Urinary bladder (tissue), 4 donors: Measurements from ENCODE around the gene MAS1. TPM values are rescaled to one million over a fixed set of nuclear protein-coding genes. Genes with fewer than 3 reads are reported as not detected.

ENCODE experiments used
- DNase-seq: peaks from one replicate; pipeline ENCODE4 v3.0.0-alpha.2; 2015; ENCODE audit errors: extremely low spot score
- H3K27ac ChIP-seq: one replicate; pipeline ENCODE4 v1.5.1; 2013; ENCODE audit warnings: low read depth, mild to moderate bottlenecking, moderate library complexity
- H3K36me3 ChIP-seq: one replicate; pipeline ENCODE4 v1.6.1; 2013; ENCODE audit warnings: mild to moderate bottlenecking, moderate library complexity; ENCODE audit not compliant: insufficient read depth
- H3K4me1 ChIP-seq: one replicate; pipeline ENCODE4 v1.6.1; 2013; ENCODE audit warnings: mild to moderate bottlenecking, moderate library complexity; ENCODE audit not compliant: insufficient read depth
- H3K4me3 ChIP-seq: one replicate; pipeline ENCODE4 v1.5.1; 2013; ENCODE audit warnings: low read depth, low read length
- WGBS: extraction: QIAGEN DNeasy Blood & Tissue Kit; methylation state at CpG from one replicate; pipeline ENCODE4 v1.1.7; 2013; 5-methylcytosine and 5-hydroxymethylcytosine counted together
- polyA plus RNA-seq: library from polyadenylated mRNA; stranded (reverse); fragments of 200-250 nt; gene quantifications from one replicate; pipeline ENCODE4 v1.2.3, GENCODE V29; 2013
- total RNA-seq: library from RNA; depleted of rRNA; stranded (reverse); fragments of >200 nt; gene quantifications from one replicate; pipeline ENCODE4 v1.2.3, GENCODE V29; 2014
- donor health status: healthy with polysubstance abuse.
- donor health status: healthy.

Gene MAS1
- total and polyA plus RNA-seq, 2 donors = 0.05 TPM; not detected in 1

DNA sequence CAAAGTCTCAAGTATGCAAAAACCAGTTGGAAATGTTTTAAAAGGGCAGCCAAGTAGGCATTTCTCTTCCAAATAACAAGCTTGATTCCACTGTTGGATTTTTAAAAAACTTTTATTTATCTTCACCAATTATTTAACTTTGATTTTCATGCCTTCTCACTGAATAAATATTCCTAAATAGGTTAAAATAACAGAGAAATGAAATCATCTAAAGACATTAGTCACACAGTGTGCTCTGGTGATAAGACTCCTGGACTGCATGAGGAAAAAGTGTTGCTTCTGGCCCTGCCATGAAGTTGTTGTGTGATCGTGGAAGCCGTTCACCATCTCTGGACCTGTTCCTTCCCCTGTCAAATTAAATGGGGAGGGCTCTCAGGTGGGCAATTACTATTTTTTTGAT is 44.3 kb downstream of the MAS1 start:
- no peak for DNase-seq
- H3K4me3 ChIP-seq = no peak overlapping the region

DNA sequence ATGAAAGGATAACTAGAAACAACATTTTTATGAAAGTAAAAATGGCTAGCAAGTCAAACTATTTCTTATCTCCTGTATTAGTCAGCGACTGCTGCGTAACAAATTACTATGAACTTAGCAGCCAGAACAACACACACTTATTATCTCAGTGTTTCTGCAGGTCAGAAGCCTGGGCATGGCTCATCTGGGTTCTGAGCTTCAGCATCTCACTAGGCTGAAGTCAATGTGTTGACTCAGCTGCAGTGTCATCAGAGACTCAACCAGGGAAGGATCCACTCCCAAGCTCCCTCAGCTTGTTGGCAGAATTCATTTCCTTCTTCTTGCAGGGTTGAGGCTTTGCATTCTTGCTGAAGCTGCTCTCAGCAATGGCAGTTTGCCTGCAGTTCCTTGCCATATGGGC is 44.8 kb downstream of the MAS1 start:
- Histone ChIP-seq H3K27ac (no peak overlapping the region), H3K36me3 (no peaks in the 10 kb centered on the region), H3K4me3 (no peak overlapping the region), H3K4me1 (no peaks in the 10 kb centered on the region)
- 97% methylated on average over 2 of the region's 2 CpGs for WGBS
- no peak for DNase-seq

More for the DNA sequence above, 44.3 kb downstream of the MAS1 start:
- Histone ChIP-seq H3K27ac (no peak overlapping the region), H3K36me3 (no peaks in the 10 kb centered on the region), H3K4me1 (no peaks in the 10 kb centered on the region)
- 66% methylated on average over 2 of the region's 2 CpGs for WGBS

DNA sequence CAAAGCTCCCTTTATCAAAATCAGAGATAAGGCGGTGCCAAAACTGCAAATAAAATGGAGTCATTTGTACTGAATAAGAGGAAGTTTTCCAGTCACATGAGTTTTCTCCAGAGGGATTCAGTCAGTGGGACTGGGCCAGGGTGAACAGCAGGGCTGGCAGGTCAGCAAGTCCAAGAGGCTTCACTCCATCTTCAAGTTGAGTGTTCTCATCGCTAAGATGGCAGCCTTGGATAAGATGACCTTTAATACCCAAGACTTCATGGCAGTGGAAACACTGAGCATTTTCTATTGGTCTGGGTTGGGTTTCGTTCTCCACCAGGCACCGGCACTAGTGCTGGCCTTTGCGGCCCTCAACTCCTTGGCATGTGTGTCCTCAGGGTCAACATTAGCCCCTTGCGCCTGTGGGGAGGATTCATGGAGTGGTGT is 48.8 kb downstream of the MAS1 start:
- no peaks in the 10 kb centered on the region for H3K36me3 ChIP-seq
- no peak overlapping the region for H3K4me3 ChIP-seq
- WGBS = 62% methylated on average over 6 of the region's 6 CpGs
- no peak overlapping the region for H3K27ac ChIP-seq
- no peak for DNase-seq
- no peaks in the 10 kb centered on the region for H3K4me1 ChIP-seq

Other genes starting within 250 kb of the MAS1 start
- gene SOD2, start 197.7 kb upstream of the MAS1 start, total RNA-seq = 103 TPM
- gene SOD2, start 197.7 kb upstream of the MAS1 start, polyA plus RNA-seq = 521 TPM
- gene WTAP, start 163.5 kb upstream of the MAS1 start, total RNA-seq = 103 TPM
- gene WTAP, start 163.5 kb upstream of the MAS1 start, polyA plus RNA-seq = 73.5 TPM
- 16.6 TPM for gene ACAT2, start 128.9 kb upstream of the MAS1 start, total RNA-seq
- gene ACAT2, start 128.9 kb upstream of the MAS1 start, polyA plus RNA-seq = 16.3 TPM
- gene TCP1, start 101.4 kb upstream of the MAS1 start, total RNA-seq = 137 TPM
- gene TCP1, start 101.4 kb upstream of the MAS1 start, polyA plus RNA-seq = 147 TPM
- 58.0 TPM for gene MRPL18, start 100.5 kb upstream of the MAS1 start, total RNA-seq
- 77.7 TPM for gene MRPL18, start 100.5 kb upstream of the MAS1 start, polyA plus RNA-seq
- not detected for gene PNLDC1, start 90.7 kb upstream of the MAS1 start, total RNA-seq
- 0.15 TPM for gene PNLDC1, start 90.7 kb upstream of the MAS1 start, polyA plus RNA-seq
- gene IGF2R, start 78.1 kb downstream of the MAS1 start, total RNA-seq = 46.6 TPM
- gene IGF2R, start 78.1 kb downstream of the MAS1 start, polyA plus RNA-seq = 32.1 TPM
- 0.53 TPM for gene SLC22A1, start 230.8 kb downstream of the MAS1 start, total RNA-seq
- 0.44 TPM for gene SLC22A1, start 230.8 kb downstream of the MAS1 start, polyA plus RNA-seq